ENCODE measurements around the gene PCDHGB4. TPM values are rescaled to one million over a fixed set of nuclear protein-coding genes. Genes with fewer than 3 reads are reported as not detected.
"Not testable (repeated sequence)": the region's sequence is repeated elsewhere in the genome, so short reads cannot be mapped to it uniquely, and the experiment has no call there.

The PCDHGB4 gene
- 8.0 TPM for total RNA-seq

DNA sequence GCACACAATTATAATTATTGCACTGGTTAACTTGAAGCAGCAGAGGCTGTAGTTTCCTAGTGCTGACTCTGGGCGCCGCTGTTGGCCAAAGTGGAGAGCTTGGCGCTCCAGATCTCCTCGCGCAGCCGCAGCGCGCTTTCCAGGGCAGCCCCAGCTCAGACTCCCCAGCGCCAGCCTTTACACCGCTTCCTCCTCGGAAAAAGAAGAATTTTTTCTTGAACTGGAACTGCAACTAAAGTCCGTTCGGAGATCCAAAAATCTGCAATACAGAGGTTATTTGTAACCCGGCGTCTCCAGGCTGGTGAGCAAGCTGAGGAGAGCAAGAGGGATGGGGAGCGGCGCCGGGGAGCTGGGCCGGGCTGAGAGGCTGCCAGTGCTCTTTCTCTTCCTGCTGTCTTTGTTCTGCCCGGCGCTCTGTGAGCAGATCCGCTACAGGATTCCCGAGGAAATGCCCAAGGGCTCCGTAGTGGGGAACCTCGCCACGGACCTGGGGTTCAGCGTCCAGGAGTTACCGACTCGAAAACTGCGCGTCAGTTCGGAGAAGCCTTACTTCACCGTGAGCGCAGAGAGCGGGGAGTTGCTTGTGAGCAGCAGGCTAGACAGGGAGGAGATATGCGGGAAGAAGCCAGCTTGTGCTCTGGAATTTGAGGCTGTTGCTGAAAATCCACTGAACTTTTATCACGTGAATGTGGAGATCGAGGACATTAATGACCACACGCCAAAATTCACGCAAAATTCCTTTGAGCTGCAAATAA lies at the start of gene PCDHGB4:
PCDHGB4 (plus strand) TSS at position 142 of the 755 bp plus-strand sequence; CDS start at position 329, 187 bp downstream.
- not testable (repeated sequence) for DNase-seq (ENCODE audit: low spot score)

DNA sequence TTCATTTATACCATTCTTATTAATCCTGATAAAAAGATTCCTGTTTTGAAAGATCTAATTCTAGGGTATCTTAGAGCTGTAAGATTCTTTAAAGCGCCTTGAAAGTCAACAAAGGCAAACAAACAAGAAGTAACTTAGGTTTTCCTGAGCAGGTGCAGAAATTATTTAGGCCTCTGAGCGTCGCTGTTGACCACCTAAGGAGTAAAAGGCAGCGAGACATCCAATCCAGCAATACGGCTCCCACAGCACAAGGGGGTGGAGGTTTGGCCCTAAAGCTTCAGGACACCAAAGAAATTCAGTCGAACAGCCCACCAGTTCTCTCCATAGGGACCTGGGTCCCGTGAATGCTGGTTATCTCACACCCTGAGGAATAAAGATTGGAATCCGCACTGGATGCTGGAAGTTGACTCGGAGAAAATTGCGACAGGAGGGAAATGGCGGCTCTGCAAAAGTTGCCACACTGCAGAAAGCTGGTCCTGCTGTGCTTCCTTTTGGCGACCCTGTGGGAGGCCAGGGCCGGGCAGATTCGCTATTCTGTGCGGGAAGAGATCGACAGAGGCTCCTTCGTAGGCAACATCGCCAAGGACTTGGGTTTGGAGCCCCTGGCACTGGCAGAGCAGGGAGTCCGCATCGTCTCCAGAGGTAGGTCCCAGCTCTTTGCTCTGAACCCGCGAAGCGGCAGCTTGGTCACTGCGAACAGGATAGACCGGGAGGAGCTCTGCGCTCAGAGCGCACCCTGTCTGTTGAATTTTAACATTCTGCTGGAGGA lies 48.8 kb upstream of the PCDHGB4 start, which contains the start of gene PCDHGA2:
PCDHGA2 (plus strand) TSS at position 223 of the 769 bp plus-strand sequence.
- DNase-seq (ENCODE audit: low spot score), result no peak

DNA sequence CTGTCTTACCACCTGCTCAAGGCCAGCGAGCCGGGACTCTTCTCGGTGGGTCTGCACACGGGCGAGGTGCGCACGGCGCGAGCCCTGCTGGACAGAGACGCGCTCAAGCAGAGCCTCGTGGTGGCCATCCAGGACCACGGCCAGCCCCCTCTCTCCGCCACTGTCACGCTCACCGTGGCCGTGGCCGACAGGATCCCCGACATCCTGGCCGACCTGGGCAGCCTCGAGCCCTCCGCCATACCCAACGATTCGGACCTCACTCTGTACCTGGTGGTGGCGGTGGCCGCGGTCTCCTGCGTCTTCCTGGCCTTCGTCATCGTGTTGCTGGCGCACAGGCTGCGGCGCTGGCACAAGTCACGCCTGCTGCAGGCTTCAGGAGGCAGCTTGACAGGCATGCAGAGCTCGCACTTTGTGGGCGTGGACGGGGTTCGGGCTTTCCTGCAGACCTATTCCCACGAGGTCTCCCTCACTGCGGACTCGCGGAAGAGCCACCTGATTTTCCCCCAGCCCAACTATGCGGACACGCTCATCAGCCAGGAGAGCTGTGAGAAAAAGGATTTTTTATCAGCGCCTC lies 46.6 kb upstream of the PCDHGB4 start:
- not testable (repeated sequence) for DNase-seq (ENCODE audit: low spot score)

DNA sequence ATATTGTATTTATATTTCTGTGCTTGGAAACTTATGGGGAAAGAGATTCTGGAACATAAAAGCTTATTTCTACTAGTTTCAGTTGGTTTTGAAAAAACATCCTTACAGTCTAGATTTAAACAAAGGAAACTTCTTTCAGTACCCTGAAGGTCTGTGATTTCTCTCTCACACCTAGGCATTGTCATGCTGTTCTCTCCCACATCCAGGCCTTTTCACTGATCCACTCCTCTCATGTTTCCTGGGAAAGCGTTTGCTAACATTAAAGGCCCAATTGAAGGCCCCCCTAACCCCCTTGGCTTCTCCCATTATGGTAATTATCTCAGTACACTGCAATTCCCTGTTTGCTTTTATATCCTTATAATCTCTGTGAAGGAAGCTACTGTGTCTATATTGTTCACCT lies 44.7 kb upstream of the PCDHGB4 start:
- DNase-seq (ENCODE audit: low spot score), result no peak

DNA sequence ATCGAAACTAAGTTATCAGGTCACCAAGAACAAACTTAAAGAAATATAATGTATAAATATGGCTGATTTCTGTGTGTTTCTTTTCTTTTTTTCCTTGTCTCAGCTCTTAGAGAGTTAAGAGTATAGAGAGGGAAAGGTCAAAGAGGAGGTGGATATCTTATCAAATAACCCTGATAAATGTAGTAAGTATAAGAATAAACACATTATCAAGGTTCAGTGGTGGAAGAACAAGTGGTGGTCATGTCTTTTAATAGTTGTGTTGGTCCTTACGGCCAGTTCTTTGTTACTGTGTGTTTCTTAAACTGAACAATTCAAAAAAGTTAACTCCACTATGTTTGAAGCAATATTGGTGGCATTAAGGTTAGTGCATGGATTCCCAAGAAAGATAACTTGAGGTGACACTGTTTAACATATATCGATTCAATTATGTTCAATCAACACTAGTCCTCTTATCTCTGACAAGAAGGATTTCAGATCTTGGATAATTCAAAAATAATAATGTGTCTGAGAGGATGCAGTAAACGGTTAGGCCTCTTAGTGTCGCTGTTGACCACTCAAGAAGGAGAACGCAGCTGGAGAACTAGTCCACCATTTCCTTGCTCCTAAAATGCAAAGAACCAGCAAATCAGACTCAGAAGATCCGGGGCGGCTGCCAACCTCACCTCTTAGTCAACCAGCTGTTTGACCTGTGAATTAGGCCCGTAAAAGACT lies 44.1 kb upstream of the PCDHGB4 start, which contains the start of gene PCDHGA3:
PCDHGA3 (plus strand) TSS at position 588 of the 711 bp plus-strand sequence. CDS start 205 bp downstream, outside the sequence.
- no peak for DNase-seq (ENCODE audit: low spot score)

DNA sequence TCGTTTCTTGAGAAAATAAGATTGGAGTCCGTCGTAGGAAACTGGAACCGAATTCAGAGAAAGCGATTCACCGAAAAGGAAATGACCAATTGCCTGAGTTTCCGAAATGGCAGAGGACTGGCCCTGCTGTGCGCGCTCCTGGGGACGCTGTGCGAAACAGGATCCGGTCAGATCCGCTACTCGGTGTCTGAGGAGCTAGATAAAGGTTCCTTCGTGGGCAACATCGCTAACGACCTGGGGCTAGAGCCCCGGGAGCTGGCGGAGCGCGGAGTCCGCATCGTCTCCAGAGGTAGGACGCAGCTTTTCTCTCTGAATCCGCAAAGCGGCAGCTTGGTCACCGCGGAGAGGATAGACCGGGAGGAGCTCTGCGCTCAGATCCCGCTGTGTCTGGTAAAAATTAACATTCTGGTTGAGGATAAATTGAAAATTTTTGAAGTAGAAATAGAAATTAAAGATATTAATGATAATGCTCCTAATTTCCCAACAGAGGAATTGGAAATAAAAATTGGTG lies 43.5 kb upstream of the PCDHGB4 start:
- no peak for DNase-seq (ENCODE audit: low spot score)

DNA sequence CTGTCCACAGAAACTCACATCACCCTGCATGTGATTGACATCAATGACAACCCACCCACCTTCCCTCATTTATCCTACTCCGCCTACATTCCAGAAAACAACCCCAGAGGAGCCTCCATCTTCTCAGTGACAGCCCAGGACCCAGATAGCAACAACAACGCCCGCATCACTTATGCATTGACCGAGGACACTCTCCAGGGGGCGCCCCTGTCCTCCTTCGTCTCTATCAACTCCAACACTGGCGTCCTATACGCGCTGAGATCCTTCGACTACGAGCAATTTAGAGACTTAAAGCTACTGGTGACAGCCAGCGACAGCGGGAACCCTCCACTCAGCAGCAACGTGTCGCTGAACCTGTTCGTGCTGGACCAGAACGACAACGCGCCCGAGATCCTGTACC lies 42.2 kb upstream of the PCDHGB4 start:
- DNase-seq (ENCODE audit: low spot score), result no peak

DNA sequence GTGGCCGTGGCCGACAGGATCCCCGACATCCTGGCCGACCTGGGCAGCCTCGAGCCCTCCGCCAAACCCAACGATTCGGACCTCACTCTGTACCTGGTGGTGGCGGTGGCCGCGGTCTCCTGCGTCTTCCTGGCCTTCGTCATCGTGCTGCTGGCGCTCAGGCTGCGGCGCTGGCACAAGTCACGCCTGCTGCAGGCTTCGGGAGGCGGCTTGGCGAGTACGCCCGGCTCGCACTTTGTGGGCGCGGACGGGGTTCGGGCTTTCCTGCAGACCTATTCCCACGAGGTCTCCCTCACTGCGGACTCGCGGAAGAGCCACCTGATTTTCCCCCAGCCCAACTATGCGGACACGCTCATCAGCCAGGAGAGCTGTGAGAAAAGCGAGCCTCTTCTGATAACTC lies 41.5 kb upstream of the PCDHGB4 start:
- DNase-seq (ENCODE audit: low spot score), result not testable (repeated sequence)

DNA sequence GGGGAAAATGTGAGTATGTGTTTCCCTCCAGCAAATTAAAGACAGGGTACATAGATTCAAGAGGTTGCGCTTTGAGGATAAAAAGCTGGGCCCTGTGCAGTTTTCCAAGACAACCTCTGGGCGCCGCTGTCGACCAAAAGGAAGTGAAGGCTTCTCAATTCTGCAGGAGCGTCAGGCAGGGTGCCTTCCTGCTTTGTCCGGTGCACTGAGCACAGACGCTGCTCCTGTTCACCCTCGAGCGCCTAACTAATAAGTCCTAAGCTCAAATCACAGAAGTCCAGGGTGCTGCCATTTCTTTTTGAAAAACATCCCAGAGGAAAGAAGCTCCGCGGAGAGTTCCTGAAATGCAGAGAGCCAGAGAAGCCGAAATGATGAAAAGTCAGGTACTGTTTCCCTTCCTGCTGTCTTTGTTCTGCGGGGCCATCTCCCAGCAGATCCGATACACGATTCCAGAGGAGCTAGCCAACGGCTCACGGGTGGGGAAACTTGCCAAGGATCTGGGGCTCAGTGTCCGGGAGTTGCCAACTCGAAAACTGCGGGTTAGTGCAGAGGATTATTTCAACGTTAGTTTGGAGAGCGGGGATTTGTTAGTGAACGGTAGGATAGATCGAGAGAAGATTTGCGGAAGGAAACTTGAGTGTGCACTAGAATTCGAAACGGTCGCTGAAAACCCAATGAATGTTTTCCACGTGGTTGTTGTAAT lies 37.4 kb upstream of the PCDHGB4 start, which contains the start of gene PCDHGB1:
PCDHGB1 (plus strand) TSS at position 183 of the 703 bp plus-strand sequence; CDS start at position 345, 162 bp downstream.
- no peak for DNase-seq (ENCODE audit: low spot score)

DNA sequence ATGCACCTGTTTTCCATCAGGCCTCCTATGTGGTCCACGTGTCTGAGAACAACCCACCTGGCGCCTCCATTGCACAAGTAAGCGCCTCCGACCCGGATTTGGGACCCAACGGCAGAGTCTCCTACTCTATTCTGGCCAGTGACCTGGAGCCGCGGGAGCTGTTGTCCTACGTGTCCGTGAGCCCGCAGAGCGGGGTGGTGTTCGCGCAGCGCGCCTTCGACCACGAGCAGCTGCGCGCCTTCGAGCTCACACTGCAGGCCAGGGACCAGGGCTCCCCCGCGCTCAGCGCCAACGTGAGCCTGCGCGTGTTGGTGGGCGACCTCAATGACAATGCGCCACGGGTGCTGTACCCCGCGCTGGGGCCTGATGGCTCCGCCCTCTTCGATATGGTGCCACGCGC lies 35.9 kb upstream of the PCDHGB4 start:
- no peak for DNase-seq (ENCODE audit: low spot score)

DNA sequence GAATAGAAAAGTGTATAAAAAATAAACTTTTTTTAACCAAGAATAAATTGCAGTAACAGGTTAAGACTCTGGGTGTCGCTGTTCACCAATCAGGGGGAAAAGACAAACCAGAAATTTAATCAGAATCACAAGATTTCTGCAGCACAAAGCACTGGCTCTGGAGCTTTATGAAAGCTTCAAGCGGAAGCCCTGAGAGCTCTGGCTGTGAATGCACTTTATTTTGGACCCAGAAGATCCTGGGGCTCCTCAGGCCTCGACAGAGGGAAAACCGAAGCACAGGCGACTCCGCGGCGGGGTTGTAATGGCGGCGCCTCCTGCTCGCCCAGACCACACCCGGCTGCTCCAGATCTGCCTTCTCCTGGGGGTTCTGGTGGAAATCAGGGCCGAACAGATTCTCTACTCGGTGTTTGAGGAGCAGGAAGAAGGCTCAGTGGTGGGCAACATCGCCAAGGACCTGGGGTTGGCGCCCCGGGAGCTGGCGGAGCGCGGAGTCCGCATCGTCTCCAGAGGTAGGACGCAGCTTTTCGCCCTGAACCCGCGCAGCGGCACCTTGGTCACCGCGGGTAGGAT lies 32.5 kb upstream of the PCDHGB4 start, which contains the start of gene PCDHGA4:
PCDHGA4 (plus strand) TSS at position 122 of the 570 bp plus-strand sequence; CDS start at position 209, 87 bp downstream.
- DNase-seq (ENCODE audit: low spot score), result no peak

DNA sequence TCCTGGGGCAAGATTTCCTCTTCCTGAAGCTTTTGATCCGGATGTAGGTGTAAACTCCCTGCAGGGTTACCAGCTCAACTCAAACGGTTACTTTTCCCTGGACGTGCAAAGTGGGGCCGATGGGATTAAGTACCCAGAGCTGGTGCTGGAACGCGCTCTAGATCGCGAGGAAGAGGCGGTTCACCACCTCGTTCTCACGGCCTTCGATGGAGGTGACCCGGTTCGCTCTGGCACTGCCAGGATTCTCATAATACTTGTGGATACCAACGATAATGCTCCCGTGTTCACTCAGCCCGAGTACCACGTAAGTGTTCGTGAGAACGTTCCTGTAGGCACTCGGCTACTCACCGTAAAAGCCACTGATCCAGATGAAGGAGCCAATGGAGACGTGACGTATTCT lies 31.9 kb upstream of the PCDHGB4 start:
- DNase-seq (ENCODE audit: low spot score), result no peak

DNA sequence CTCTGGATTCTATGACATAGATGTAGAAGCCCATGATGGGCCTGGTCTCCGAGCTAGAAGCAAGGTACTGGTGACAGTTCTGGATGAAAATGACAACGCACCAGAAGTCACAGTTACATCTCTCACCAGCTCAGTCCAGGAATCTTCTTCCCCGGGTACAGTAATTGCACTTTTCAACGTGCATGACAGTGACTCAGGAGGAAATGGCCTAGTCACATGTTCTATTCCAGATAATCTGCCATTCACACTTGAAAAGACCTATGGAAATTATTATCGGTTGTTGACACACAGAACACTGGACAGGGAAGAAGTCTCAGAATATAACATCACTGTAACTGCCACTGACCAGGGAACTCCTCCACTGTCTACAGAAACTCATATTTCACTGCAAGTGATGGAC lies 31.4 kb upstream of the PCDHGB4 start:
- DNase-seq (ENCODE audit: low spot score), result no peak

DNA sequence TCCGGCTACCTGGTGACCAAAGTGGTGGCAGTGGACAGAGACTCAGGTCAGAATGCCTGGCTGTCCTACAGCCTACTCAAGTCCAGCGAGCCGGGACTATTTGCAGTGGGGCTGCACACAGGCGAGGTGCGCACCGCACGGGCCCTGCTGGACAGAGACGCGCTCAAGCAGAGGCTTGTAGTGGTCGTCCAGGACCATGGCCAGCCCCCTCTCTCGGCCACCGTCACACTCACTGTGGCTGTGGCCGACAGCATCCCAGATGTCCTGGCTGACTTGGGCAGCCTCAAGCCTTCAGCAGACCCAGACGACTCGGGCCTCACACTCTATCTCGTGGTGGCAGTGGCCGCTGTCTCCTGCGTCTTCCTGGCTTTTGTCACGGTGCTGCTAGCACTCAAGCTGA lies 30.5 kb upstream of the PCDHGB4 start:
- no peak for DNase-seq (ENCODE audit: low spot score)

DNA sequence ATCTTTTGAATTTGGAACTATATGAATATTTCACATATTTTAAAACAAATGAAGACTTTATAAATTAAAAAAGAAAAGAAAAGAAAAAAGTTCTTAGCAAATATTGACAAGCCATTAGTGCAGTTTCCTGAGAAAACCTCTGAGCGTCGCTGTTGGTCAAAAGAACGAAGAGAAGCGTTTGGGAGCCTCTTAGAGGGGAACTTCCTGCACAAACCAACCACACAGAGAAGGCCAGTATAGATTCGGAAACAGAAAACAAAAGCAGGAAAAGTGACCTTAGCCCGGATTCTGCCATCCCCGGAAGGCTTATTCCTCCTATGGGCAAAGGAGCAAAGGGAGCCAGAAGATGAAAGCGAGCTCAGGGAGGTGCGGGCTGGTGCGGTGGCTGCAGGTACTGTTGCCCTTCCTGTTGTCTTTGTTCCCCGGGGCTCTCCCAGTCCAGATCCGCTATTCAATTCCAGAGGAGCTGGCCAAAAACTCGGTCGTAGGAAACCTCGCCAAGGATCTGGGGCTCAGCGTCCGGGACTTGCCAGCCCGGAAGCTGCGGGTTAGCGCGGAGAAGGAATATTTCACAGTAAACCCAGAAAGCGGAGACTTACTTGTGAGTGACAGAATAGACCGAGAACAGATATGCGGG lies 27.6 kb upstream of the PCDHGB4 start, which contains the start of gene PCDHGB2:
PCDHGB2 (plus strand) TSS at position 205 of the 637 bp plus-strand sequence; CDS start at position 347, 142 bp downstream.
- no peak for DNase-seq (ENCODE audit: low spot score)

DNA sequence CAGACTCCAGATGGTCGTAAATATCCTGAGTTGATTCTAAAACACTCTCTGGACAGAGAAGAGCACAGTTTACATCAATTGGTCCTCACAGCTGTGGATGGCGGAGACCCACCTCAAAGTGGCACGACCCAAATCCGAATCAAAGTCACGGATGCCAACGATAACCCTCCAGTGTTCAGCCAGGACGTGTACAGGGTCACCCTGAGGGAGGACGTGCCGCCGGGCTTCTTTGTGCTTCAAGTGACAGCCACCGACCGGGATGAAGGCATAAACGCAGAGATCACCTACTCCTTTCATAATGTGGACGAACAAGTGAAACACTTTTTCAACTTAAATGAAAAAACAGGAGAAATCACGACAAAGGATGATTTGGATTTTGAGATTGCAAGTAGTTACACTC lies 26.8 kb upstream of the PCDHGB4 start:
- no peak for DNase-seq (ENCODE audit: low spot score)

DNA sequence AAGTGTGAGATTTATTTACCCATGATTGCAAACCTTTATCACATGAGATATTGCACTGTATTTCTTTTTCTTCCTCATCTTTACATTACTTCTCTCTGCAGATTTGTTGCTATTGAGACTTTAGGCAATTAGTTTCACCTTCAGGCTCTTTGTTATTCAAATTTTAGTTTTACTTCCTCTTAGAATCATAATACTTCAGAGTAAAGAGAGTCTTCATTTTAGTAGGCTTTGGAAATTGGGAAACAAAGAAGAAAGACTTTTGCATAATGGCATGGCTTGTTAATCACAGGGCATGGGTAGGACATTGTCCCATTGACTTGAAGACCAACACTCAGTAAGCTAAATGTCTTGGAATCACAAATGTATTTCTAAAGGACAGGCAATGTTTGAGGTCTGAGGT lies 24.8 kb upstream of the PCDHGB4 start:
- DNase-seq (ENCODE audit: low spot score), result no peak

DNA sequence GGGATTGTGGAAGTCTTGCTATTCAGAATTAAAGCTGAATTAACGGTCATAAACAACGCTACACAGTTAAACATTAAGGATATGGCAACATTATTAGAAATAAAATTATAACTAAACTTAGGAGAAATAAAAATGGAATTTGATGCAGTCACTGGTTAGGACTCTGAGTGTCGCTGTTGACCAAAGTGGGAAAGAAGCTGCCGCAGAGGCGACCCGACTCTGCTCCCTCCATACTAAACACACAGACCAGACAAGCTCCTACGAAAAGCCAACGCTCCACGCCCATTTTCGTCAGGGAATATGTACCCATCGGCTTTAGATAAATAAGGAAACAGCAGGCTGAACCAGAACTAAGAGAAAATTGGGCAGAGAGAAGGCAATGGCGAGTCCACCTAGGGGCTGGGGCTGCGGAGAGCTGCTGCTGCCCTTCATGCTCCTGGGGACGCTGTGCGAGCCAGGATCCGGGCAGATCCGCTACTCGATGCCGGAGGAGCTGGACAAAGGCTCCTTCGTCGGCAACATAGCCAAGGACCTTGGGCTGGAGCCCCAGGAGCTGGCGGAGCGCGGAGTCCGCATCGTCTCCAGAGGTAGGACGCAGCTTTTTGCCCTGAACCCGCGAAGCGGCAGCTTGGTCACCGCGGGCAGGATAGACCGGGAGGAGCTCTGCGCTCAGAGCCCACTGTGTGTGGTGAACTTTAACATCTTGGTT lies 23.4 kb upstream of the PCDHGB4 start, which contains the start of gene PCDHGA5:
PCDHGA5 (plus strand) TSS at position 211 of the 709 bp plus-strand sequence; CDS start at position 380, 169 bp downstream.
- DNase-seq (ENCODE audit: low spot score), result no peak

Measured in ureter (tissue), 1 donor.